Stimulated activated CD4-positive, alpha-beta T cell treated with anti-CD3 and anti-CD28 coated beads, Interleukin-1b, Interleukin-23, amount 100 ng/mL, for 48 hours (primary cell): ENCODE data around the gene TSHZ2.

ENCODE experiments used
- DNase-seq: peaks from one replicate; pipeline ENCODE4 v3.0.0-alpha.2; 2020

TSHZ2 gene

DNA sequence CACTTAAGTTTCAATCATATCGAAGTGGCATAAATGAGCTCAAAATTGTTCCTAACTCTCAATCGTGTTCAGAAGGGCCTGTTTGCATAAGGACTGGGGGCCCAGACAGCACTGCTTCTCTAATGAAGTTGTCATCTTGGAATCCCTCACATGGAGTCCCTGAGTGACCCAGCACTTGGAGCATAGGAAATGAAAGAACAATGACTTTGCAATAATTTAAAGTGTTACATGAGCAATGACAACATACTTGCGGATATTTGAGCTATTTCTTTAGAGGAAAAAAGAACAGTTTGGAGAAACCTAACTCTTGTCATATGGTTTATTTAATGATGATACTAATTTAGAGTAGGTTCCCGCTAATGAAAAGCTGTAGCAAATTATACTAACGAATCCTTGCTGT, 239.9 kb downstream of the TSHZ2 start:
- no peak for DNase-seq

DNA sequence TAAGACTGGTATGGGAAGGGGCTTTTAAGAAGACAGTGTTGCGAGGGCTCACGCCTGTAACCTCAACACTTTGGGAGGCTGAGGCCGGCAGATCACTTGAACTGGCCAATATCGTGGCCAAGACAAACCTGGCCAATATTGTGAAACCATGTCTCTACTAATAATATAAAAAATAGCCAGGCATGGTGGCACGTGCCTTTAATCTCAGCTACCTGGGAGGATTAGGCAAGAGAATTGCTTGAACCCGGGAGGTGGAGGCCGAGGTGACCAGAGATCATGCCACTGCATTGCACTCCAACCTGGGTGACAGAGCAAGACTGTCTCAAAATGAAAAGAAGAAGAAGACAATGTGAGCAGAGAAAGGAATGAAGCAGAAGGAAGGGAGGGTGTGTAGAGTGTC, 242.2 kb downstream of the TSHZ2 start:
- no peak for DNase-seq

DNA sequence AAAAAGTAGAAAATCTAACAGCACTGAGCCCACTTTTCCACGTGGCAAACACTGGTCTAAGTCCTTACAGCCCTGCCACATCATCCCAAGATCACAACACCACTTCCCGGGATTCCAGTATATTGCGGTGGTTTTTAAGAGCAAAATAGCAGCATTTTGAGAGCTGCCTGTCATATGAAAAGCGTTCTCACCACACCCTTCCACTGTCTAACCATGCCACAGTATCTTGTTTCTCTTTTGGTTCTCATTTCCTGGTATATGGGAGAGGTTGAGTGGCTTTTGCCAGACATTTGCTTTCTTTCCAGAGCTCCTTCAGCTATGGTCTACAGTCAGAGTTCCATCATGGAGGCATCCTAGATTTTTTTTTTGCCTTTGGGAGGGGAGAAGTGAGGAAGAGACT, 243.0 kb downstream of the TSHZ2 start:
- peak; percentile 5 for DNase-seq

DNA sequence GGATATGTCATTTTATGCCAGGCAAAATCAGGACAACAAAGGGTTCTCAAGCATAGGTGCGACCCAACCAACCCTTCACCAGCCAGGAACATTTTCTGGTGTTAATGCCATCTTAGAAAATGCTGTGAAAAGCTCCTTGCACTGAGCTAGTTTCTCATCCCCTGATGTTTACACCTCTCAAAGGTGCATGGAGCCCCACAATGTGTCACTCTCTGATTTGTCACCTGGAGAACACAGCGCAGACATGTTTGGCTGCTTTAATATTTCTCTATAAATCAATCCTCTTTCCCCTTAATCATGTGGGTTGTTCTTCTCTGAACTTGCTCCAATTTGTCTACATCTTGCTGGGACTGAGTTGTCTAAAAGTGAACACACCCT, 244.3 kb downstream of the TSHZ2 start:
- peak; percentile 7 for DNase-seq

DNA sequence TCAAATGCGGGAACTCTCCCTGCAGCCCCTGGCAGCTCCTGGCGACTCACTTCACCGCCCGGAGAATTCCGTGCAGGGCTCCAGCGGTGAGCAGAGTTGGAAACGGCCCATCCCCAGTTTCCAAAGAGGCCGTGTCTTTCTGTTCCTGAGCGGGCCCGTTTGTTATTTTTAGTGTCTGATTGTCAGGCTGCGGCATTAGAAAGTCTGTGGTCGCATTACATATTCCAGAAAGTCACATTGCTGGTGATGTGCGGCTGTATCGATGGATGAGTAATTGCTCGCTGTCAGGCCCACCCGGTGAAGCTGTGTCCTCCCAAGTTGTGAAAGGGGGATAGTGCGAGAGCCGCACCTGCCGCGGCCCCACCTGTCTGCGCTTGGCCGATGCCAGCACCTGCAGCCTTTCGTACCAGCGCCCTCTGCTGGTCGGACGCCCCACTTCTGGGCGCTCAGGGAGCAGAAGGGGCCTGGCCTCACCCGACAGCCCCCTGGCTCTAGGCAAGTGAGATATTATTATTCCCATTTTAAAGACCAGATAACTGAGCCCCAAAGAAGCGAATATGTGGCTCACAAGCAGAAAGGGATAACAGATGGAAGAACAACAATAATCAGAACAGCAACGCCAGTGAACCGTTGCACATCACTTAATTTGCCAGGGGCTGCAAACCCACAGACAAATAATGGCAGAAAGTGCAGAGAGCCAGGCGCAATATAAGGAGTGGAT, 244.9 kb downstream of the TSHZ2 start:
- DNase-seq, result peak; percentile 76

DNA sequence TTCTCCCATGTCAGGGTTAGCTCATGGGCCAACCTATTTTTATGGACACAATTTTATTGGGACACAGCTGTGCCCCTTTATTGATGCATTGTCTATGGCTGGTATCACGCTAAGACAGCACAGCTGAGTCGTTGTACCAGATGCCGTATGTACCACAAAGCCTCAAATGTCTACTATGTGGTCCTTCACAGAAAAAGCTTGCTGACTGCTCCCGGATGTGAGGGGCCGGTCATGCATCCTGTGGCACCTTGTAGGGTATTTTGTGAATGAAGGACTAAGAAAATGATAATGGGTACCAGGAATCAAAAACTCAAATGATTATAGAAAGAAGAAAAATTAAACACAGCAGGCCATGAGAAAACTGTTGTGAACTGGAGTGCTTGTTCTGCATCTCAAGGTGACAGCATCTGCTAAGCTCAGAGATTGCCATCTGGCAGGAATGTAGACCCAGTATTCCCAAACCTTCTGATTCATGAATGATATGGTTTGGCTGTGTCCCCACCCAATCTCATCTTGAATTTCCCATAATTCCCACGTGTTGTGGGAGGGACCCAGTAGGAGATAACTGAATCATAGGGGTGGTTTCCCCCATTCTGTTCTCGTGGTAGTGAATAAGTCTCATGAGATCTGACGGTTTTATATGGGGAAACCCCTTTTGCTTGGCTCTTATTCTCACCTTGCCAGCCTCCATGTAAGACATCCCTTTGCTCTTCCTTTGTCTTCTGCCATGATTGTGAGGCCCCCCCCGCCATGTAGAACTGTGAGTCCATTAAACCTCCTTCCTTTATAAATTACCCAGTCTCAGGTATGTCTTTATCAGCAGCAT, 248.5 kb downstream of the TSHZ2 start:
- DNase-seq, result no peak

DNA sequence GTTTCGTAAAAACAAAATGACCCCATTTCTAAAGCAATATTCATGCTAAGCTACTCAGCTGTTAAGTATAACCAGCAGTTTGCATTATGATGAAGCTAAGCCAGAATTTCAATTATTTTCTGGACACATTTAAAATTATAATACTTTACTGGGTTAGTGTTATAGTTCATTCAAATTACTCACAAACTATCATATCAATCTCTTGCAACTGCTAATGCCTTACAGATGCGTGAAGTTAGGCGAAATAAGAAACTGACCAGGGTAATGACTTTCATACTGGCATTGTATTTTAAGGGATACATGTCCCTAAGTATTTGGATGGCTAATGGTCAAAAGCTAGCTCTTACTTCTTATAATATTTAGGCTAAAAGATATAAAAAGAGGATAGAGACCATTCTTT, 249.6 kb downstream of the TSHZ2 start:
- DNase-seq, result no peak

DNA sequence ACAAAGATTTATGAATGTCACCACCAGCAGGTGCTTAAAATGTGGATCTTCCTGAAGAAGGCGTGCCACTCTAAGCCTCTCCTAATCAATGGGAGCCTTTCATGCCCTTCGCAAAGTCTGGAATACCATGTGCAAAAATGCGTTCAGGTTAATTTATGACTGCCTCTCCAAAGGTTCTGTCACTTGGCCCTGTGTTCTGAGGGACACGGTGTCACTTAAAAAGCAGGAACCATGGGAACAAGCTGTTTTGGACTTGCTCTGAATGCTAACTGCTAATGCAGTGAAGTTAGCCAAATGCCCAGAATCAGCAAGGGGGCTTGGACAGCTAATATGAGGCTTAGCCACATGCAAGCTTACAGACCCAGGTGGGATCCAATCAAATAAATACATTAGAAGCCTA, 250.3 kb downstream of the TSHZ2 start:
- DNase-seq, result no peak

DNA sequence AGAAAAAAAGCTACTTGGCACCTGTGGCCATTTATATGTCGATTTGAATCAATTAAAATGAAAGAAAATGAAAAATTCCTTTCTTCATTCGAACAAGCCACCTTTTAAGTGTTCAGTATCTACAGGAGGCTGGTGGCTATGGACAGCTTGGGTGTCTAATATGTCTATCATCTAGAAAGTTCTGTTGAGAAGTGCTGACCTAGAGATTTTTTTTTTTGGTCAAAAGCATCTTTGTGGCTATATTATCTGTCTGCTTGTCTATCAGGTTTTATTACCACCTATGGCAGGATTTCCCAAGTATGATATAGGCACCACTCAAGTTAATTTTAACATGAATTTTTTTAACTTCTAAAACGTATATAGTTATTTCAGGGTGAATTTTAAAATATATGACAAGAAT, 250.8 kb downstream of the TSHZ2 start:
- no peak for DNase-seq

DNA sequence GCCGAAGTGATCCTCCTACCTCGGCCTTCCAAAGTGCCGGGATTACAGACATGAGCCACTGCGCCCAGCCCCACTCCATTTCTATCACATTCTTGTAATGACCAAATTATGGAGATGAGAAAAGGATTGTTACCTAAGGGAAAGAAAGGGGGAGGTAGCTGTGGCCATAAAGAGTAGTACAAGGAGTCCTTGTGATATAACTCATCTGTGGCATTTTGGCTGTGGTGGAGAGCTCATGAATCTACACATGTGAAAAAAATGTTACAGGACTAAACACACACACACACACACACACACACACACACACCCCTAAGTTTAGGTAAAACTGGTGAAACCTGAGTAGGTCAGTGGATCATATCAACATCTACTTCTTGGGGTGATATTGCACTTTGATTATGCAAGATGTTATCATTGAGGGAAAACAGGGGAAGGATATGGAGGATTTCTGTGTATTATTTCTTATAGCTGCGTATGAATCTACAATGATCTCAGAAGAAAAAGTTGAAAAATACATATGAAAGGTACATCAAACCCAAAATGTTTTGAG, 251.5 kb downstream of the TSHZ2 start:
- no peak for DNase-seq

DNA sequence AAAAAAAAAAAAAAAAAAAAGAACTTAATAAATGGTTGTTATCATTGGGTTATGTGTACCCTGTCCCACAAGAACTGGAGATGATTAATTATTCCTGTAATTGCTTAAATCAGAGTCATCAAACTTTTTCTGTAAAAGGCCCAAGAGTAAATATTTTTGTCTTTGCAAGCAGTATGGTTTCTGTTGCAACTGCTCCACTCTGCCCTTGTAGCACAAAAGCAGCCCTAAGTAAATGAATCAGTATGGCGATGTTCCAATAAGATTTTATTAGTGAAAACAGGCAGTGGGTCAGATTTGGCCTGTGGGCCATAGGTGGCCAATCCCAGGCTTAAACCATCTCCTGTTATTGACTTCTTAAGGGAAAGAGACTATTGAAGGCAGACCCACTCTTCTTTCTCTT, 252.7 kb downstream of the TSHZ2 start:
- DNase-seq, result no peak

DNA sequence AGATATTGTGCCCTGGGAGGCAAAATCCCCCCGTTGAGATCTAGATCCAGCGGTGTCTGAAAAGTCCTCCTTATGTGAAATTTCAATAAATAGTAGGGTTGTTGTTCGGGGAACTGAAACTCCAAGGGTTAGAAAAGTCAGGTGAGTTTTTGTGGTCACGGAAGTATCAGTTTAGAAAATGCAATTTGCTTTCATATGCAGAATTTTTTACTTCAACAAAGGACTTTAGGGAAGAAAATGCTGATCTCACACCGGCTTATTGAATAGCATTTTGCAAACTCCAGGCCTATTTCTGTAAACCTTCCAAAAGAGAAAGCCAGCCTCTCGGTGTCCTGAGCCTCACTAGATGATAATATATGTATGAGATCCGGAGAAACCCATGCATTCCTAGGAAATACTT, 254.7 kb downstream of the TSHZ2 start:
- DNase-seq, result no peak

DNA sequence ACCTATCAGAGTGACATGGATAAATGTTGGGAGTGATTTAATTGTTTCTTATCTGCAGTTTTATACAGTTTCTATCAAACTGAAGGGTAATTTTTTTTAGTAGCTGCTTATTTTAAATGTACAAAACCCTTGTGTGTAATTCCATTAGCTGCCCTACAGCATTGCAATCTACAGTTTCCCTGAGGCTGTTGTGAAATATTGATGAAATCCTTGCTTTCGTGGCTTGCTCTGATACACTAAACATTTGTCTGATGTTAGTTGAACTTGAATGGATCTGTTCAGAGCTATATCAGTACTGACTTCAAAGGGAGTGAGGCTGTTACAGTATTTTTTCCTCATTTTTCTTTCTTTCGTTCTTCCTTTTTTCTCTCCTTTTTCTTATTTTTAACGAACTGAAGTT, 255.4 kb downstream of the TSHZ2 start:
- no peak for DNase-seq

DNA sequence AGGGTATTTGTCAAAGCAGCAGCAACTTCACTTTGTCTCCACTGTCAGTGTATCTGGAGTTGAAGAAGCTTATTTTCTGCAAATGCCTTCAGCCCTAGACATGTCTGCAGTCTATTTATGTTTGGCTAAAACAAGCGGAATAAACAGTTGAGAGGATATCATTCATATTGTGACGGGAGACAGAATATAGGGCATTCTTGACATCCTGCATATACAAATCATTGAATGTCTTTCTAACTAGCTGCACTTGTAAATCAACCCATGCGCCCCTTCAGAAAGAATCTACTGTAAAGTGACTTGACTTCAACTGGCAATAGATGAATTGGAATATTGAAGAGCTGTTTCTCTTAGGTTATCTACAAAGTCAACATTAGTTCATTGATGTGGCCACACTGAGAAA, 258.9 kb downstream of the TSHZ2 start:
- DNase-seq, result no peak

DNA sequence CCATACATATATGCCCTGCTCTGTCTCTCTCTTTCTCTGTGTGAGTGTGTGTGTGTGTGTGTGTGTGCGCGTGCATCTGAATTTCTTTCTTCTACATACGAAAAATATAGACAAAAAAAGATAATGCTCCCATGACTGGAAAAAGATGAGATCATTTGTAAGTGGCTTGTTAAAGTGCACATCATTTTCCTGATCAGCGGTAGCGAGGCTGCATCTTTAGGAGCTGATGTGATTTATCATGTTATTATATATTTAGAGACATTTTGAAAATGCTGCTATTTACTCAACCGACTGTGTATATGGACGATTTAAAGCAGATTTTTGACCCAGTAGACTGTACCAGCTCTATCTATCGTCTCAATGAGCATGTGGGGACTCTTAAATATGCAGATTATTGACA, 265.3 kb downstream of the TSHZ2 start:
- no peak for DNase-seq

DNA sequence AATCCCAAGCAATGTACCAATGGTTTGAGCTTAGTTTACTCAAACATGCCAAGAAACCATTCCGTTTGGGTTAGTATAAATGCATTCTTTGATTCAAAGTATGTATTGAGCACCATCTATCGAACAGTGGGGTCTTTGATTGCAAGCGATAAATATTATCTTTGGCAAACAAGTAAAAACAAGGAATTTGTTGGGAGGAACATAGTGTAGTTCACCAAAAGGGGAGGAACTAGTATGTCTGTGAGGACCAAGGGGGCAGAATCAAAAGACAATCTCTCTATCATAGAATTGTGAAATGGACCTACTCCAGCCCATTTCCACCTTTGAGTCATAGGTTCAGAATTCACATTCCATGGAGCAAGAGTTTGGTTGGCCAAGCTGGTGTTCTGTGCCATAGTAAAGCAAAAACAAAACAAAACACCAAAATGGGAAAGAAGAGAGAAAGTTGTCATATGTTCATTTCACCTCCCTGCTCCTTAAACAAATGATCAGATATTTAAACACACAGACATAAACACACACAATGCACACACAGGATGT, 266.0 kb downstream of the TSHZ2 start:
- DNase-seq, result no peak

DNA sequence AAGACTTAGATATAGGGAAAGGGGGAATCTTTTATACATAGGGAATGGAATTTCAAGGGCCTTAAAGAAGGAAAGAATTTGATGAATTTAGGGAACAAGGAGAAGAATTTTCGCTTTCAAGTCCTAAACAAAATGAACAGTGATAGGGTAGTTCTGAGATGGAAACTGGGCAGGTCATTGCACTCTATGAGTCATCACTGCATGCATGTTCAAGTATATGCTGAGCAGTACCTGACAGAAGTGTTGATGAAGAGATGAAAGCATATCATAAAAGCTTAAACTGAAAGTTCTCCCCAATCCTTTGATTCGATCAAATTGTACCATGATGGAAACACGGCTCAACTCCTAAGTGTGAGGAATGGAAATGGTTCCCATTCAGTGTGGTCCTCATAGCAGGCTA, 271.0 kb downstream of the TSHZ2 start:
- DNase-seq, result no peak

DNA sequence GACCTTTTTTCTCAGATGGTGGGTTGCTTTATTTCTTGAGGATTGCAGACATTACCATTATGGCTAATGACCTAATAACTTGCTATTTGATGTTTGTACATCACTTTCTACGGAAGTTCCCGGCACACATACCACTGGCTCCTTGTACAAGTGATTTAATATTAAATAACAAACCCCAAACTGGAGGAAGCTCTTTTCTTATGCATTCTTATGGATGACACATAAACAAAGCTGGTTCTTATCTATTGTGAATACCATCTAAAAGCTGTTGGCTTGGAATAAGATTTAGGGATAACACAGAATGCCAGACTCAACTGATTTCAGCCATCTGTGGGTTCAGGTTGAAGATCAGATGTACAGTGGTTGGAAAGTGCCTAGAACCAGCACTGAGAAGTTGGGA, 272.6 kb downstream of the TSHZ2 start:
- DNase-seq, result no peak

DNA sequence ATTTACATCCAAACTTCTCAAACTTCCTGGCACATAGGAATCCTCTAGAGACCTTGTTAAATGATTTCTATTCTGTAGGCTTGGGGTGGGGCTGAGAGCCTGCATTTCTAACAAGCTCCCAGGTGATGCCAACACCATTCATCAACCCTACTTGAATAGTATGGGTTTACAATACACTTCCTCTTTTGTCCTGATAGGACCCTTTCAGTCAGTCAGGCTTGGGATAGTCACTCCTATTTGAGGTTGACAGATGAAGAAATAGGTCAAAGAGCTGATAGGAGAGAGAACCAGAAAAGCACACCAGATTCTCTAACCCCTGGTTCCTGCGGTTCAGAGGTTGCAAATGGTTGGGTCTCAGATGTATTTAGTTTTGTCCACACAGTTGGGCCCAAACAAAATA, 273.4 kb downstream of the TSHZ2 start:
- DNase-seq, result no peak

DNA sequence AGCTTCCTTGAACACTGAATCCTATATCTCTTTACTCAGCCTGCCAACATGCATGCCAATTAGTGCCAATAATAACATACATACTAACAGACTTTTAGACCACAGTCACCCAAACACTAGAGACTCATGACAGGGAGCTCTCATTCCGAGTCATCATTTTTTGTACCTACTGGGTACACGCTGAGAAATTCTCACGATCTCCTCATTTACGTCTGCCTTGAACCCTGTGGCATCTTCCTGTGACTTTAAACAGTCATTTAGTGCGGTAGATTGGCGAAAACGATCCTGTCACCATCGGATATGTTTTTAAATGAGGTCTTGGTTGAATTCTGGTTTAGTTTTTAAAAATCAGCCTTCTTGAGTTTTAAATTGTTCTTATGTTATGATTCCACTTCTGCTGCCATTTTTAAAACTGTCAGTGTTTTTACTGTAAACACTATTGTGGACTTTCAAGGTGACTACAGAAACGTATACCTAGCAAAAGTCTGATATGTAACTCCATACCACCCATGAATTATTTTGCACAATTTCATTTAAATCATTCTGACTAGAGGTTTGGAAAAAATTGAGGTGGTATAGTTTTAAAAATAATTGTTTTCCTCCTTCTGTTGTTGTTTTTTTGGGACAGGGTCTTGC, 275.4 kb downstream of the TSHZ2 start:
- peak; percentile 4 for DNase-seq

DNA sequence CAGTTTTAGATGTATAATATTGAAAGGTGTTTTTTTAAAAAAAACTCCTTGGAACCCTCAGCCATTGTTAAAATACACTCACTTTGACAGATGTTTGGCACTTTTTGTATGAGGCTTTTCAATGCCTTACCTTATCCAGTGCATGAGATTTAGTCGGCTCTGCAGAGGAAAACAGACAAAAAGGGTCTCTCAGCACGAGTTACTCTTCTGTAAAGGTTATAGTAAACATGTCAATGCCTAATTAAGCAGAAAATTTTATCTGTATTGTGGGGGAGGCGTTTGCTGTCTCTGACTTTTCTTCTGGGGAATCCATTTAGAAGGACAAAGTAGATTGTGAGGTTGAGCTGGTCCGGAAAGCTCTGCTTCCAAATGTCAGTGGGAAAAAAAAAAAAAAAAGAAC, 278.3 kb downstream of the TSHZ2 start:
- no peak for DNase-seq

DNA sequence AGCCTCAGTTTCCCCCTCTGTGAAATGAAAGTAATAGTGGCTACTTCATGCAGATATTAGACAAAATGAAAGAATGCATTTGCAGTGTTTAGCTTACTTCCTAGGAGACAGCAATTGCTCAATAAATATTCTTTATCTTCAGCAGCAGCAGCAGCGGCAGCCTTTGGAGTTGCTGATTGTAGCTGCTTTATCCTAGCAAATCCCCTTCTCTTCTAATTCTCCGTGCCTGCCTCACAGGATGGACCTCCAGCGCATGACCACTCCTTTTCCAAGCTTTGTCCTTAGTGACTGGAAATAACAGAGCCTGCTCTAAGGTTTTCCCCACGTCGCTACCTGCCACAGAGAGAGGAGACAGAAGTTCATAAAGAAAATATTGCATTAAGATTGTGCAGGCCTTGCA, 279.8 kb downstream of the TSHZ2 start:
- no peak for DNase-seq

DNA sequence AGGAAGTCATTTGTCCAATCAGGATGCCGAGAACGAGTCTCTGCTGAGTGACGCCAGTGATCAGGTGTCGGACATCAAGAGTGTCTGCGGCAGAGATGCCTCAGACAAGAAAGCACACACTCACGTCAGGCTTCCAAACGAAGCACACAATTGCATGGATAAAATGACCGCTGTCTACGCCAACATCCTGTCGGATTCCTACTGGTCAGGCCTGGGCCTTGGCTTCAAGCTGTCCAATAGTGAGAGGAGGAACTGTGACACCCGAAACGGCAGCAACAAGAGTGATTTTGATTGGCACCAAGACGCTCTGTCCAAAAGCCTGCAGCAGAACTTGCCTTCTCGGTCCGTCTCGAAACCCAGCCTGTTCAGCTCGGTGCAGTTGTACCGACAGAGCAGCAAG, 281.5 kb downstream of the TSHZ2 start:
- no peak for DNase-seq
